ENCODE measurements around the gene GRID2.
"Not testable (repeated sequence)": the region's sequence is repeated elsewhere in the genome, so short reads cannot be mapped to it uniquely, and the experiment has no call there.

GRID2 gene

DNA sequence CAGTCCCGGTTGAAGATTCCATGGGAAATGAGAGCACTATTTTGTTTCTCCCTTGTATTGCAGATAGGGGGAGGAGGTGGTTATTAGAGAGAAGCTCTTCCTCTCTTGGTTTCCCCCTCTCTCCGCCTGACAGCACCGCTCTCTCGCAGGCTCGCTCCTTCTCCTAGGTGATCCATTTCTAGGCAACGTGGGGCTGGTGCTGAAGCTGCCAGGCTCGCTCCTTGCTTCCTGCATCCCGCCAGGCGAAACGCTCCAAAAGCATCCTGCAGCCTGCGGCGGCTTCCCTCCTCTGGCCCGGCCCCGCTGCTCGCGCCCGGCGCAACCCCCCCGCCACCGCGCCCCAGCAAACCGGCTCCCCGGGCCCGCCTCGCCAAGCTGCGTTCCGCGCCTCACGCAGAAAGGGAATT, at the start of gene GRID2:
GRID2 (plus strand) TSS at position 346 of the 407 bp plus-strand sequence.
- no peak for DNase-seq

DNA sequence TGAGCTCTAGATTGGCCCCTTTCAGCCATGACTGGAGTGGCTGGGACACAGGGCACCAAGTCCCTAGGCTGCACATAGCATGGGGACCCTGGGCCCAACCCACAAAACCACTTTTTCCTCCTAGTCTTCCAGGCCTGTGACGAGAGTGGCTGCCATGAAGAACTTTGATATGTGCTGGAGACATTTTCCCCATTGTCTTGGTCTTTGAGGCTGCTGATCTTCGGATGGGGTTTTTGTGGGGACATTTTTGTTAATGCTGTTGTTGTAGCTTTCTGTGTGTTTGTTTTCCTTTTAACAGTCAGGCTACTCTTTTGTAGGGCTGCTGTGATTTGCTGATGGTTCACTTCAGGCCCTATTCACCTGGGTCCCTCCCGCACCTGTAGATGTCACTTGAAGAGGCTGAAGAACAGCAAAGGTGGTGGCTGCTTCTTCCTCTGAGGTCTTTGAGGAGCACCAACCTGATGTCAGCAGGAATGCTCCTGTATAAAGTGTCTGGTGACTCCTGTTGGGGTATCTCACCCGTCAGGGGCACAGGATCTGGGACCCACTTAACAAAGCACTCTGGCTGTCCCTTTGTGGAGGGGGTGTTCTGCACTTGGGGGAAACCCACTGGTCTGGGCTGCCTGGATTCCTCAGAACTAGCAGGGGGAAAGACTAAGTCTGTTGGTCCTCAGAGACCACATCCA, 49.6 kb upstream of the GRID2 start:
- DNase-seq = no peak

DNA sequence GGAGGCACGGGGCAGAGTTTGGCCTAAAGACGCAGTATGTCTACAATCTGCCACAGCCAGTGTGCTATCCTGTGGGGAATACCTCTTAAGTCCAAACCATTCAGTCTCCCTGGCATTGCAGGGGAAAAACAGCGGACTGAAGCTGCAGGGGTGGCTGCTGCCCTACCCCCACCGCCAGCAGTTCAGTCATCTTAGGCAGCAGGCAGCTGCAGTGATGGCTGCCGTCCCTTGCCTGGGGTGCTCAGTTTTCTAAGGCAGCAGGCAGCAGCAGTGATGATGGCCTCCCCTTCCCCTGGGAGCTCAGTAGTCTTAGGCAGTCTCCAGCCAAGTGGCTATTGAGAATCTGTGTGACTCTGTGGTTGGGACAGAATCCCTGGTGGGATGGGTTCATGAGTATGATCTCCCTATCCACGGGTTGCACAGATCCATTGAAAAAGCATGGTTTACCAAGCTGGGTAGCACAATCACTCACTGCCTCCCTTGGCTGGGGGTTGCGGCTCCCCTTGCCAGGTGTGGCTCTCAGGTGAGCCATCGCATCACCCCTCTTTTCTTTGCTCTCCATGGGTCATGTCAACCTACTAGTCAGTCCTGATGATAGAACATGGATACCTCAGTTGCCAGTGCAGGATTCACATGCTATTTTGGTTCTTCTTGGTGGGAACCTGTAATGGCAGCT, 48.9 kb upstream of the GRID2 start:
- no peak for DNase-seq

DNA sequence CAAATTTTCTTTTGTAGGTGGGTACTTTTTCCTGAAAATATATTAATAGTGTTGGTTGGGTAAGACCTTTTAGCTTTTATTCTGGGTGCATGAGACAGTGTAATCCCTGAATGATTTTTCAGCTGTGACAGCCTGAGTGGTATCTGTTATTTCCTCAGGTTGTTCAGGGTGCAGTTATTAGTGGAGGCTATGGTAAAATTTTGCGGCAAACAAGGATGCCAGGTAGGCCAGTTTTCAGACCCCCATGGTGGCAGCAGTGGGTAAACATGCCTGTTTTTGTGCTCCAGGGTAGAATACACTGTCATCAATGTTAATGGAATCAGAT, 47.9 kb upstream of the GRID2 start:
- no peak for DNase-seq

DNA sequence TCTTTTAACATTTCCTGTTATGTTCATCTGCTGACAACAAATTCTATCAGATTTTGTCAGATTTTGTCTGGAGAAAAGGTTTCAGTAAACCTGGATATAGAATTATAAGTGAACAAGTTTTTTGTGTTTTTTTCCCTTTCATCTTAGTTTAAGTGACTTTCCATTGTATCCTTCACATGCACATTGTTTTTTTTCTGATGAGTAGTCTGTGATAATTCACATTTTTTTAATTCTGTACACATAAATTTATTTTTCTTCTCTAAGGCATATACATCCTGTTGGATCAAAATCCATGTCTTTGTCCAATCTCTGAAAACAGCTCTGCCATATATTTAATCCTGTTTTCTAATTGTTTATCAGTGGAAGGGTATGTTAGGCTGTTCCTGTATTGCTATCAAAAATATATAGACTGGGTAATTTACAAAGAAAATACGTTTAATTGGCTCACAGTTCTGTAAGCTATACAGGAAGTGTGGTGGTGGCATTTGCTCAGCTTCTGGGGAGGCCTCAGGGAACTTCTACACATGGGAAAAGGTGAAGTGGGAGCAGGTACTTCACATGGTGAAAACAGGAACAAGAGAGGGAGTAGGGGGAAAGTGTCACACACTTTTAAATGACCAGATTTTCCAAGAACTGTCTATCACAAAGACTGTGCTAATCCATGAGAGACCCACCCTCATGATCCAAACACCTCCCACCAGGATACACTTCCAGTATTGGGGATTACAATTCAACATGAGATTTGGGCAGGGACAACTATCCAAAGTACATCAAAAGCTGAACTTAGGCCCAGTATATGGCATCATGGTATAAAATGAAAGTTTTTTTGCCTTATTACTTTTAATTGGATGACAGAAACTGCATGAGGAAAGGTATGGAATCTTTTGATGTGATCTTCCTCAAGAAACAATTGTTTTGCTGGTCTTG, 45.6 kb upstream of the GRID2 start:
- DNase-seq = no peak

DNA sequence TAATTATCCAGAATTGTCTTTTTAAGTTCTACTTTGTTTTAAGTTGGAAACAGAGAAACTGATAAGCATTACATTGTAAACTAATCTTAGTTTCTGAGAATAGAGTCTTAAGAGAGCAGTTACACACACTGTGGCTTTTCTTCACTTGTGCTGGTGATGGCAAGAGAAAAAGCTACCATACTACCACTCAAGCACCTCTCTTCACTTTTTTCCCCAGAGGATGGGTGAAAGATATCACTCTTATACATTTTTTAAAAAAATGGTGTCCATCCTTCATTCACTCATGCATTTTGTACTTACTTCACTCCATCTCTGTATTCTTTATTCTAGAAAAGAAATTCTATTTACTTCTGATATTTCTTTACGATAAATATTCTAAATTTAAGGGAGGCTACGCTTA, 42.5 kb upstream of the GRID2 start:
- DNase-seq = no peak

DNA sequence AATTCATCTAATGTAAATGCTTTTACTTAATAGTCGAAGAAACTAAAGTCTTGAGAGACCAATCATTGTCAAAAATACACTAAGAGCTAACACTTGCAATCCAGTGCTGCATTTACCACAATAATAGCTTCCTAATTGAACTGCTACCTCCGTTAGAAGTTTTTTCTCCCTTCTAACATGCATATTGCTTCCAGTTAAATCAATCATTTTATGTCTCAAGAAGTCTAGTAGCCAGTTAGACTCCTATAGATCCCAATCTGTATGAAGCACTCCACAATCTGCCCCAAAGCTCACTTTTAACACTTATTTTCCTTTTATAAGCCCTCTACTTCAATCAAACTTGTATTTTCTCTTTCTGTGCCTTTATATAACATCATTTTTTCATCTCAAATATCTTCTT, 41.4 kb upstream of the GRID2 start:
- DNase-seq = no peak

DNA sequence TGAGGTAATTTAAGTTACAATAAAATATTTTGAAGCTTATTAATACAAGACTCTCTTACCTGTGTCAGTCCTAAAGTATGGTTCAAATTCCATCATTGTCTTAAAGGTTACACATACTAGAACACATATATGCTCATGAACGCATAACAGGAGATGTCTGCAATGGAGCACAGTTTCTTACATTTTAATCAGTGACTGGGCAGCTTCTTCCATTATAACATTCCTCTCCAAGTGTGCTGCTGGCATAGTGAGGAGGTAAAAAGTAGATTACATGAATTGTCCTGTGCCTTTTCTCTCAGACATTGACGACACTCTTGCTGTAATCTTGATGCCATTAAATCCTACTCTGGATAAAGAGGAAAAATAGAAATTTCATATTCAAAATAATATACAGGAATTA, 40.8 kb upstream of the GRID2 start:
- DNase-seq = no peak

DNA sequence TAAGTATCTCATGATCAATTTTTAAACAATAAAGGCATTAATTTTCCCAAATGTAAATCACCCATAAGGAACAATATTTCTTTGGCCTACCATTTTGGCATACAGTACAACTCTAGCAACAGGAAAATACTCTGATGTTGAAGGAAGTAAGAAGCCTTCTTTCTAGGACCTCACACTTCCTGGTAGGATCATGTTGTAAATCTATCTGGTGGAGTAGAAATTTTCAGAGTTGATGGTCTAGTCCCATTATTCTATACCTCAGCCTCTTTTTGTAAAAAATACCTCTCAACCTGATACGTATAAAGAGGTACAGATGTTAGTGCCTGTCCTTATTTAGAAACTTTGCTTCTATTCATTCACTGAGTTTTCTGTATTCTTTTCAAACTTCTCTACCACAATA, 40.2 kb upstream of the GRID2 start:
- DNase-seq = no peak

DNA sequence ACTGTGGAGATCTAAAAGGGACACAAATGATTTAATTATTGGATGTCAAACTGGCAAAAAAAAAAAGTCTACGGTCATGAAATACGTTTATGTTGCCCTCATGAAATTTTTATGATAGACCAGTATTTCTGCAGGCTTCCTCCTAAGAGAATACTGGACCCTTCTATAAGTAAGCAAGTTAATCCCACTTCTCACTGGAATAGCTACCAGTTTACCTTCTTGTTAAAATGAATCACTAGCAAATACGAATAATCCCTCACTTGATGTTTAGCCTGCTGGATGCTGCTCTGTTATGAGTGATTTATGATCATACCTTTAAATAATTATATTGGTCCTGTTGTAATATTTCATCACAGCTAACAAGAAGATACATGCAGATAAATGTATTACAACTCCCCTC, 39.6 kb upstream of the GRID2 start:
- no peak for DNase-seq

DNA sequence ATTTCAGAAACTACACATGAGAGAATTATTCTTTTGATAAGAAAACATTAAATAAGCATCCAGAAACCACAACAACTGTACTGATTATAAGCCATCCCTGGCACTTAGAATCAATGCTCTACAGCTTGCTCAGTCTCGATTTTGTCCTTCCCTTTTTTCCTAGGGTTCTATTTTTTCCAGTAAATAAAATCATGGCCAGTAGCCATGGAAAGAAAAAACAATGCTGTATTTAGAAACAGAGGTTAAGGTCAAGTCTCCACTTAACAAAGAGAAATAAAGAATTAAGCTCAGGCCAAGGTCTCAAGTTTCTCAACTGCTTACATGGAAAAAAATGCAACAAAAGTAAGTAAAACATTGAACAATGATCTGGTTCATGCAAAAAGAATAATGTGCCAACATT, 38.7 kb upstream of the GRID2 start:
- DNase-seq = no peak

DNA sequence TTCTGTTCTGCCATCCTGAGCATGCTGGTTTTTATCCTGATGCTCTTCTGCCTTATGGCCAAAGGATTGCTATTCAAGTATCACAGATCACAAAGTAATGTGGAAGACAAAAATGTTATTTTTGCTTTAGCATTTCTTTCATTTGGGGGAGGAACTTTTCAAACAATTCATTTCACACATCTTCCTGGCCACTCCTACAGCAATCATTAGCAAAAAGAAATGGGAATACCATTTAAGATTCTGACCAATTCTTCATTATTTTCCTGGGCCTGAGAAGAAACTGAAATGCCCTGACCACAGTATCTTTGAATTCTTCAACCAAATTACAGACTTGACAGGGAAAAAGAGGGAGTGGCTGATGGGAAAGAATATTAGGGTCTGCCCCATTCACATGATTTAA, 38.0 kb upstream of the GRID2 start:
- no peak for DNase-seq

DNA sequence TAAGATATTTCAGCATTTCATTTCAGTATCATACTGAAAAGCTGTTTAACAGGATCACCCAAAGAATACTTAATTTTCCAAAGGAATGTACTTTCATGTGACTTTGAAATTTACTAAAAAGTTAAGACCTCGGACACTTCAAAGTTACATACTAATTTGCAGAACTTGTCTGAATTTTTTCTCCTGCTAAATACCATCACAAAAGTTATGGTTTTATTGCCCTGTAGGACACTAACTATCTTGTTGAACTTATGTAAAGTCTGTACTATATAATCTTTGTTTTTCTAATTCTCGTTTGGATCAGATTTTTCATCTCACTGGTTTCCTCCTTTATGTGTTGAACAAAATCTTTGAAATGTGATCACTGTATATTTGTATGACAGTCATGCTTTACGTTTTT, 37.2 kb upstream of the GRID2 start:
- DNase-seq = no peak

DNA sequence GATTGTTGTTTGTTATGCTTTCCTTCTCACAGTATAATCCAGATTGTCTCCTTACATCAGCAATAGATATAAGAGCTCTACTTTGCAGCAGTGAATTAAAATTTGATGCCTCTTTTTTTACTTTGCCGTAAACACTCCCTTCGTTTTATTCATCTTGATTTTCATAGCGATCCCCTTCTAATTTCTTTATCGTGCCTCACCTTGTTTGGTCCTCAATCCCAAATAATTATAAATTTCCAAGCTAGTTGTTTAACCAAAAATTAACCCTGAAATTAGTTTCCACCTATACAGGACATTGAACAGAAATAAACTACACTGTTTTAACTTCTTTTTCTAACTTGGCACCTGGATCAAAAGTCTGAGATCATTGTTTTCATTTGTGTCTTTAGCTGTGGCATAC, 35.1 kb upstream of the GRID2 start:
- no peak for DNase-seq

DNA sequence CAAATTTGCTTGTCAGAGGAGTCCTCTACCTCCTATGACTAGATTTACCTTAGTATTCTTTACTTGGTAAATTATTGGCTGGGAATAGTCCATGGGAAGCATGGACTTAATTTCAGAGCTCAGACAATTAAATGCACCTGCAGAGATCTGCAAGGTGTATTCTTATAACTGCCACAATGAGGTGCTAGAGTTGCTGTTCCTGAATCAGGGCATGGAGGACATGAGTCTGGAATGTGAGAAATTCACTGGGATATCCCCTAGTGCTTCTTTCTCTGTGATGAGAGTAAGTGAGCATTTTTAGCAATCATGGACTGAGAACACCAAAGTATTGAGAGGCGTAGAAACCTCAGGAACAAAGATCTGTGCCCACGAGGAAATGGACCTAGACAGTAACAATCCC, 32.9 kb upstream of the GRID2 start:
- no peak for DNase-seq

DNA sequence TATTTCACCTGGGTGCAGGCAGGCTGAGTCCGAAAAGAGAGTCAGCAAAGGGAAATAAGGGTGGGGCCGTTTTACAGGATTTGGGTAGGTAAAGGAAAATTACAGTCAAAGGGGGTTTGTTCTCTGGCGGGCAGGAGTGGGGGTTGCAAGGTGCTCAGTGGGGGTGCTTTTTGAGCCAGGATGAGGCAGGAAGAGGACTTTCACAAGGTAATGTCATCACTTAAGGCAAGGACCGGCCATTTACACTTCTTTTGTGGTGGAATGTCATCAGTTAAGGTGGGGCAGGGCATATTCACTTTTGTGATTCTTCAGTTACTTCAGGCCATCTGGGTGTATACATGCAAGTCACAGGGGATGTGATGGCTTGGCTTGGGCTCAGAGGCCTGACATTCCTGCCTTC, 32.2 kb upstream of the GRID2 start:
- DNase-seq = not testable (repeated sequence)

DNA sequence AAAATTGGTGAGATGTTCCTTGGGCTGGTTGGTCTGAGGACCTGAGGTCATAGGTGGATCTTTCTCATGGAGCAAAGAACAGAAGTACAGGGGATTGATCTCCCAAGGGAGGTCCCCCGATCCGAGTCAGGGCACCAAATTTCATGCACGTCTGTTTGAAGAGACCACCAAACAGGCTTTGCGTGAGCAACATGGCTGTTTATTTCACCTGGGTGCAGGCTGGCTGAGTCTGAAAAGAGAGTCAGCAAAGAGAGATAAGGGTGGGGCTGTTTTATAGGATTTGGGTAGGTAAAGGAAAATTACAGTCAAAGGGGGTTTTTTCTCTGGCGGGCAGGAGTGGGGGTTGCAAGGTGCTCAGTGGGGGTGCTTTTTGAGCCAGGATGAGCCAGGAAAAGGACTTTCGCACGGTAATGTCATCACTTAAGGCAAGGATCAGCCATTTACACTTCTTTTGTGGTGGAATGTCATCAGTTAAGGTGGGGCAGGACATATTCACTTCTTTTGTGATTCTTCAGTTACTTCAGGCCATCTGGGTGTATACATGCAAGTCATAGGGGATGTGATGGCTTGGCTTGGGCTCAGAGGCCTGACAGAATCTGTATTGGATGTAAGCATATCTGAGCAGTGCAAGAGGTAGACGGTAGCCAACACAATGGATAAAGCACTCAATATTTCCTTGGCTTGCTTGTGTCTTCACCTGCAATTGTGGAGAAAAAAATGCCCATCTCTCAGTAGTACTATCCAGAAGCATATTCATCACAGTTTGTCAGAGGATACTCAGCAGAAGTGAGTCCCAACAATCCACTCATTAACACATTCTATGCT, 26.5 kb upstream of the GRID2 start:
- DNase-seq = not testable (repeated sequence)

DNA sequence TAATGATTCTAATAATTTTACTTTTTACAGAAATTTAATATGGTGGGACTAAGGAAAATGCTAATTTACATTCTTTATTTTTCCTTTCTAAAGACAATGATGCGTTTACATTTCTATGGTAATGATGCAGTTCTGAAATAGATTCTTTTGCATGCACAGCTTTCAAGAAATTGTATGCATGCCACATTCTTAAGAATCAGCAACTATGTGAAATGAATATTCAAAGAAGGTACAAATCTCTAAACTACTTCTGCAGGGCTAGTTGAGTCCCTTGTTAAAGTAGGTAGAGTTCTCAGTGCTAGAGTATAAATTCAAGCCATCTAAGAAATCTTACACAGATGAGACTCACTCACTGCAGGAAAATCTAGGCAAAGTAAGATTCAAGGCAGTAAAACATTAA, 24.5 kb upstream of the GRID2 start:
- DNase-seq = no peak

DNA sequence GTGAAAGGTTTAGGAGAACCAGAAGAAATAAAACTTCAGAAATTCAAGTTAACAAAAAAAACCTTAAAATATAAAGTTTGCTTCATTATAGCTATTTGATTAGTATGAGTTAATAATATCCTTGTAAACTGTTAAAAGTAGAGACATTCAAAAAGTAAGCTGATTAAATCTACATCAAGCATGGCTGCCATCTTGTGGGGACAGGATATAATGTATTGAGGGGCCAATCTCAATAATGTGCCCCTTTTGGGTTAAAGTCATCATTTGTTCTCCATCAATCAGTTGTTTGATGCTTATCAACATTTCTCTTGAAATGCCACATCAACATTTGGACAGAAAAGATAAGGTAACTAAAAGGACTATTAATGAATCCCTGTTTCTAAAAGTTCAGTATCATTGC, 4.6 kb upstream of the GRID2 start:
- DNase-seq = no peak

DNA sequence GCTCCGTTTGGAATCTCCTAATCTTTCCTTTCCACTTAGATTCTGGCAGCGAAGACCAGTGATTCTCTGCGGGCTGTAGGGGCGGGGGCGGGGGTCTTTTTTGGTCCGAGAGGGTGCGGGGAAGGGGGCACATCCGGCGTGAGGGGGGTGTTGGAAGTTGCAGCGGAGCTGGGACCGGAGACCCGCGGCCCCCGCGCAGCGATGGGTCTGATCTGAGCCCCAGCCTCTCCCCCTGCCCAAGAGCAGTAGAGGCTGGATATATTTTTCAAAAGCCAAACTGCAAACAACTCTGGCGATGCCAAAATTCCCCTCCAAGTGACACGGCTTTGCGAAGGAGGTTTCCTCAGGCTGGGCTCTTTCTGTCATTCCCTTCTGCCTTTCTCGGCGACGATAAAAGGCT, 355 bp downstream of the GRID2 start:
- no peak for DNase-seq

DNA sequence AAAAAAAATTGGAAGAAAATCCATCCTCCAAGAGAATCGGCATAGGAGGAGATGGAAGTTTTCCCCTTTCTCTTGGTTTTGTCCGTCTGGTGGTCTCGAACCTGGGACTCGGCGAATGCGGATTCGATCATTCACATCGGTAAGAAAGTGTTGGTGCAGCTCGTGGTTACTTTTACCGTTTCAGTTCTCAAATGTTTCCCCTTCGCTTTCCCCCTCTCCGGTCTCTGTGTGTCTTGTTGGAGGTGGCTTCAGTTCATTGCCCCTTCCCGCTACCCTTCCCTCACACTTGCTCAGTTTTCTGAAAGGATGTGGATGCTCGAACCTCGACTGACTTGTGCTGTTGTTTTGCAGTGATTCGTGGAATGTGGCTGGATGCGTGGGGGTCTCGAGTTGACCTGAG, 840 bp downstream of the GRID2 start:
- no peak for DNase-seq

DNA sequence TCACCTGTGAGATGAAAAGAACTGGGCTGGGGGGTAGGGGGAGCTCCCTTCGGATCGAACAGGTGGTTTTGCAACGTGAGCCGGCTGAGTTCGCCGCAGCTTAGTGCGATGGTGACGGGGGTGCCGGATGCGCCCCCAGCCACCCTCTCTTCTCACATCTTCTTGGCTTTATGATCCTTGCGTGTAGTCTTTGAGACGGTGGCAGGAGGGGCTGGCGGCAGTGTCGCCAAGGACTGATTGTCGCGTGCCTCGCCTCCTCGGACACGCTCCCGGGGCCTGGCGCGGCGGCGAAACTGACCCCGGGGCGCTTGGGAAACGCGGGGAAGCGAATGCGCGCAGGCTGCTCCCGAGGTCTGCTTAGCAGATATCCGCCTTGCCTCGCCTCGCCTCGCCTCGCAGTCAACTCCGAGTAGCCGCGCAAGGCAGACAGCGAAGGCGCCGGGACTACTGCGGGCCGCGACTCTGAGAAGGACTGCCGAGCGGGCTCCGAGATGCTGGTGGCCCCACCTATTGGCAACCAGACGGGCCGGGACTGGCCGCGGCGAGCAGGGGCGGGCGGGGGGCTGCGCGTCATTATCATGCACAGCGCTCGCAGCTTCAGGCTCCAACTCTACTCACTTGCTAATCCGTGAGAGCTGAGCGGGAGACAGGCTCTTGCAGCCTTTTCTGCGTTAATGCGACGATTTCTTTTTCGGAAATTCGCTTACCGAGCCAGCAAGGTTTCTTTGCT, 1.5 kb downstream of the GRID2 start:
- peak; percentile 1 for DNase-seq

Data from activated CD4-positive, alpha-beta T cell treated with anti-CD3 and anti-CD28 coated beads, Interleukin-10, Interleukin-2, amounts not matched to agents 100 ng/mL and 50 ng/mL, durations not matched to agents 16 hours and 8 hours (primary cell).